ENCODE results near the gene DNAH2. TPM values are rescaled to one million over a fixed set of nuclear protein-coding genes. Genes with fewer than 3 reads are reported as not detected.
A peak's percentile ranks its signal among the peaks of the same experiment; 100 is the strongest.

Gene DNAH2
- 0.03 TPM for polyA plus RNA-seq (2013, experiment 1 of 2)
- polyA plus RNA-seq (2013, experiment 2 of 2) = 0.06 TPM

- Histone ChIP-seq H3K27ac (ENCODE audit: low read depth, low read length) (peak within 1 kb of the TSS; percentile 55), H3K4me1 (ENCODE audit: control insufficient read depth, low read depth, low read length) (peaks cover 7% of the 10 kb centered on the region)
- no CpG with 5 or more reads among the region's 64 CpGs for WGBS (ENCODE audit: extremely low coverage, insufficient coverage, low lambda C conversion rate)
Measured at GRCh38 chr17:7716901-7717755, at the start of gene DNAH2. Gene DNAH2 (plus strand): TSS chr17:7717744. CDS start chr17:7719735, 1,991 bp downstream.

DNA sequence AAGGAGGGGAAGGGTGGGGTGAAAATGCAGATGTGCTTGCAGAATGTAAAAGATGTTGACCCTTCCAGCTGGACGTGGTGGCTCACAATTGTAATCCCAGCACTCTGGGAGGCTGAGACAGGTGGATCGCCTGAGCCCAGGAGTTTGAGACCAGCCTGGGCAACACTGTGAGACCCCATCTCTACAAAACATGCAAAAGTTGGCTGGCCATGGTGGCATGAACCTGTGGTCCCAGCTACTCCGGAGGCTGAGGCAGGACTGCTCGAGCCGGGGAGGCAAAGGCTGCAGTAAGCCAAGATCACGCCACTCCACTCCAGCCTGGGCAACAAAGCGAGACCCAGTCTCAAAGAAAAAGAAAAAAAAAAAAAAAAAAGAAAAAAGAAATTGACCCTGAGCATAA, 49.1 kb upstream of the DNAH2 start:
- Histone ChIP-seq H3K4me2 (ENCODE audit: low read length) (no peak overlapping the region), H3K23ac (ENCODE audit: low read length) (no peak overlapping the region), H3K4me3 (ENCODE audit: low read length) (no peak overlapping the region), H3K18ac (ENCODE audit: low read length) (no peak overlapping the region), H2BK15ac (replicated peaks; ENCODE audit: low read depth) (no peak overlapping the region), H2BK5ac (ENCODE audit: low read length) (no peak overlapping the region), H3K4ac (ENCODE audit: low read depth, low read length) (no peak overlapping the region), H3K79me2 (ENCODE audit: control insufficient read depth, insufficient read depth, low read length) (no peaks in the 10 kb centered on the region), H4K8ac (ENCODE audit: low read depth, low read length) (no peak overlapping the region), H3K27ac (ENCODE audit: low read depth, low read length) (no peak overlapping the region), H3K56ac (ENCODE audit: low read length) (no peak overlapping the region), H3K4me1 (ENCODE audit: control insufficient read depth, low read depth, low read length) (no peaks in the 10 kb centered on the region), H4K5ac (ENCODE audit: low read length) (no peak overlapping the region), H3K79me1 (ENCODE audit: low read length) (no peaks in the 10 kb centered on the region), H2BK120ac (ENCODE audit: low read depth, low read length) (no peak overlapping the region), H3K36me3 (ENCODE audit: control insufficient read depth, insufficient read depth, low read length) (peaks cover 3% of the 10 kb centered on the region), H3K9ac (ENCODE audit: low read length) (no peak overlapping the region), H3K27me3 (ENCODE audit: insufficient read depth, low read length, poor library complexity) (no peaks in the 10 kb centered on the region), H2AK5ac (ENCODE audit: low read length) (no peak overlapping the region)
- DNase-seq = no peak
- WGBS (ENCODE audit: extremely low coverage, insufficient coverage, low lambda C conversion rate) = no CpG with 5 or more reads among the region's 7 CpGs

More at GRCh38 chr17:7716901-7717755, at the start of gene DNAH2:
- no peak within 1 kb of the TSS for H2BK15ac ChIP-seq (replicated peaks; ENCODE audit: low read depth)
- no peaks in the 10 kb centered on the region for H3K79me1 ChIP-seq (ENCODE audit: low read length)
- H3K4me2 ChIP-seq (ENCODE audit: low read length) = peak within 1 kb of the TSS; percentile 69
- no peak within 1 kb of the TSS for H2BK120ac ChIP-seq (ENCODE audit: low read depth, low read length)
- H3K27me3 ChIP-seq (ENCODE audit: insufficient read depth, low read length, poor library complexity) = no peaks in the 10 kb centered on the region
- peak within 1 kb of the TSS; percentile 83 for H3K18ac ChIP-seq (ENCODE audit: low read length)
- peak within 1 kb of the TSS; percentile 89 for H3K9ac ChIP-seq (ENCODE audit: low read length)
- H3K36me3 ChIP-seq (ENCODE audit: control insufficient read depth, insufficient read depth, low read length) = no peaks in the 10 kb centered on the region
- H3K23ac ChIP-seq (ENCODE audit: low read length) = no peak within 1 kb of the TSS
- no peak within 1 kb of the TSS for H2AK5ac ChIP-seq (ENCODE audit: low read length)
- H4K8ac ChIP-seq (ENCODE audit: low read depth, low read length) = no peak within 1 kb of the TSS
- peak within 1 kb of the TSS; percentile 91 for H3K56ac ChIP-seq (ENCODE audit: low read length)
- no peaks in the 10 kb centered on the region for H3K79me2 ChIP-seq (ENCODE audit: control insufficient read depth, insufficient read depth, low read length)
- no peak within 1 kb of the TSS for H3K4ac ChIP-seq (ENCODE audit: low read depth, low read length)
- peak; percentile 97 for DNase-seq
- H3K4me3 ChIP-seq (ENCODE audit: low read length) = peak within 1 kb of the TSS; percentile 53
- peak within 1 kb of the TSS; percentile 35 for H2BK5ac ChIP-seq (ENCODE audit: low read length)
- H4K5ac ChIP-seq (ENCODE audit: low read length) = no peak within 1 kb of the TSS

DNA sequence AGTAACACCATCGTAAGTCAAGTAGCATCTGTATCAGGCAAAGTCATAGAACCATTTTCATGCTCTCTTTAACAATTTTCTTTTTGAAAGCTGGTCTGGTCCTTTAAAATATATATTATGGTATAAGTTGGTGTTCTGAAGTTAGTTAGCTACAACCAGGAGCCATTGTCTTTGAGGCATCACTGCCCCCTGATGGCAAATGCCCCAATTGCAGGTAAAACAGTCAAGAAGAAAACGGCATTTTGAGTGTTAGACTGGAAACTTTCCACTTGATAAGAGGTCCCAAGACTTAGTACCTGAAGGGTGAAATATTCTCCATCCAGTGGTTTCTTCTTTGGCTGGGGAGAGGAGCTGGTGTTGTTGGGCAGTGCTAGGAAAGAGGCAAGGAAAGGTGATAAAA, 44.3 kb upstream of the DNAH2 start:
- H2BK5ac ChIP-seq (ENCODE audit: low read length) = no peak overlapping the region
- H3K4me1 ChIP-seq (ENCODE audit: control insufficient read depth, low read depth, low read length) = peaks cover 6% of the 10 kb centered on the region
- H3K4me3 ChIP-seq (ENCODE audit: low read length) = no peak overlapping the region
- no peak overlapping the region for H2BK120ac ChIP-seq (ENCODE audit: low read depth, low read length)
- no peak overlapping the region for H3K18ac ChIP-seq (ENCODE audit: low read length)
- WGBS (ENCODE audit: extremely low coverage, insufficient coverage, low lambda C conversion rate) = no CpG with 5 or more reads among the region's 2 CpGs
- H4K5ac ChIP-seq (ENCODE audit: low read length) = no peak overlapping the region
- DNase-seq = peak; percentile 68
- no peak overlapping the region for H3K23ac ChIP-seq (ENCODE audit: low read length)
- no peak overlapping the region for H3K9ac ChIP-seq (ENCODE audit: low read length)
- no peaks in the 10 kb centered on the region for H3K79me2 ChIP-seq (ENCODE audit: control insufficient read depth, insufficient read depth, low read length)
- H3K27ac ChIP-seq (ENCODE audit: low read depth, low read length) = no peak overlapping the region
- peaks cover 2% of the 10 kb centered on the region for H3K79me1 ChIP-seq (ENCODE audit: low read length)
- H3K27me3 ChIP-seq (ENCODE audit: insufficient read depth, low read length, poor library complexity) = no peaks in the 10 kb centered on the region
- no peak overlapping the region for H2AK5ac ChIP-seq (ENCODE audit: low read length)
- no peak overlapping the region for H3K4ac ChIP-seq (ENCODE audit: low read depth, low read length)
- H3K36me3 ChIP-seq (ENCODE audit: control insufficient read depth, insufficient read depth, low read length) = peaks cover 10% of the 10 kb centered on the region
- no peak overlapping the region for H4K8ac ChIP-seq (ENCODE audit: low read depth, low read length)
- no peak overlapping the region for H3K4me2 ChIP-seq (ENCODE audit: low read length)
- H3K56ac ChIP-seq (ENCODE audit: low read length) = no peak overlapping the region
- H2BK15ac ChIP-seq (replicated peaks; ENCODE audit: low read depth) = no peak overlapping the region

DNA sequence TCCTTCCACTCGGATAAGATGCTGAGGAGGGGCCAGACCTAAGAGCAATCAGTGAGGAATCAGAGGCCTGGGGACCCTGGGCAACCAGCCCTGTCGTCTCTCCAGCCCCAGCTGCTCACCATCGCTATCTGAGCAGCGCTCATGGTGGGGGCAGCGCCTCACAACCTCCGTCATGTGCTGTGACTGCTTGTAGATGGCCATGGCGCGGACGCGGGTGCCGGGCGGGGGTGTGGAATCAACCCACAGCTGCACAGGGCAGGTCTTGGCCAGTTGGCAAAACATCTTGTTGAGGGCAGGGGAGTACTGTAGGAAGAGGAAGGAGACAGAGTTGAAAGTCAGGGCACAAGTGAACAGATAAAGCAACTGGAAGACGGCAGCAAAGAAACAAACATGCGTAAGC, 42.6 kb upstream of the DNAH2 start:
- no peak overlapping the region for H3K9ac ChIP-seq (ENCODE audit: low read length)
- H4K5ac ChIP-seq (ENCODE audit: low read length) = no peak overlapping the region
- H3K4me1 ChIP-seq (ENCODE audit: control insufficient read depth, low read depth, low read length) = peaks cover 6% of the 10 kb centered on the region
- no peak overlapping the region for H4K8ac ChIP-seq (ENCODE audit: low read depth, low read length)
- no CpG with 5 or more reads among the region's 14 CpGs for WGBS (ENCODE audit: extremely low coverage, insufficient coverage, low lambda C conversion rate)
- H2BK15ac ChIP-seq (replicated peaks; ENCODE audit: low read depth) = no peak overlapping the region
- peaks cover 4% of the 10 kb centered on the region for H3K79me2 ChIP-seq (ENCODE audit: control insufficient read depth, insufficient read depth, low read length)
- H3K56ac ChIP-seq (ENCODE audit: low read length) = no peak overlapping the region
- peaks cover 5% of the 10 kb centered on the region for H3K79me1 ChIP-seq (ENCODE audit: low read length)
- H2BK120ac ChIP-seq (ENCODE audit: low read depth, low read length) = no peak overlapping the region
- no peaks in the 10 kb centered on the region for H3K27me3 ChIP-seq (ENCODE audit: insufficient read depth, low read length, poor library complexity)
- no peak overlapping the region for H3K18ac ChIP-seq (ENCODE audit: low read length)
- no peak overlapping the region for H3K4me3 ChIP-seq (ENCODE audit: low read length)
- no peak overlapping the region for H3K23ac ChIP-seq (ENCODE audit: low read length)
- peaks cover 10% of the 10 kb centered on the region for H3K36me3 ChIP-seq (ENCODE audit: control insufficient read depth, insufficient read depth, low read length)
- no peak overlapping the region for H3K4me2 ChIP-seq (ENCODE audit: low read length)
- no peak overlapping the region for H2AK5ac ChIP-seq (ENCODE audit: low read length)
- DNase-seq = no peak
- no peak overlapping the region for H3K4ac ChIP-seq (ENCODE audit: low read depth, low read length)
- no peak overlapping the region for H3K27ac ChIP-seq (ENCODE audit: low read depth, low read length)
- H2BK5ac ChIP-seq (ENCODE audit: low read length) = no peak overlapping the region

- Histone ChIP-seq H3K4me3 (ENCODE audit: low read length) (no peak overlapping the region), H4K5ac (ENCODE audit: low read length) (no peak overlapping the region), H3K18ac (ENCODE audit: low read length) (peak overlapping the region; percentile 54), H3K4me2 (ENCODE audit: low read length) (no peak overlapping the region), H3K23ac (ENCODE audit: low read length) (no peak overlapping the region), H3K27me3 (ENCODE audit: insufficient read depth, low read length, poor library complexity) (no peaks in the 10 kb centered on the region), H3K4ac (ENCODE audit: low read depth, low read length) (no peak overlapping the region), H2BK120ac (ENCODE audit: low read depth, low read length) (no peak overlapping the region), H2AK5ac (ENCODE audit: low read length) (no peak overlapping the region), H3K4me1 (ENCODE audit: control insufficient read depth, low read depth, low read length) (peaks cover 6% of the 10 kb centered on the region), H3K27ac (ENCODE audit: low read depth, low read length) (peak overlapping the region; percentile 53), H4K8ac (ENCODE audit: low read depth, low read length) (no peak overlapping the region), H3K9ac (ENCODE audit: low read length) (peak overlapping the region; percentile 42), H3K79me1 (ENCODE audit: low read length) (peaks cover 5% of the 10 kb centered on the region), H2BK5ac (ENCODE audit: low read length) (no peak overlapping the region), H3K56ac (ENCODE audit: low read length) (peak overlapping the region; percentile 70), H2BK15ac (replicated peaks; ENCODE audit: low read depth) (no peak overlapping the region), H3K79me2 (ENCODE audit: control insufficient read depth, insufficient read depth, low read length) (peaks cover 4% of the 10 kb centered on the region), H3K36me3 (ENCODE audit: control insufficient read depth, insufficient read depth, low read length) (peaks cover 7% of the 10 kb centered on the region)
- DNase-seq = peak; percentile 80
- WGBS (ENCODE audit: extremely low coverage, insufficient coverage, low lambda C conversion rate) = no CpG with 5 or more reads among the region's 5 CpGs
Measured at GRCh38 chr17:7676533-7676932, 41.0 kb upstream of the DNAH2 start.
